GM06990 (cell line): ENCODE data around the gene APOM.

ENCODE experiments used
- DNase-seq: peaks from one replicate; pipeline ENCODE4 v3.0.0-alpha.2; 2011; ENCODE audit not compliant: insufficient read length; ENCODE audit errors: extremely low read depth
- H3K27me3 ChIP-seq: replicated peaks from 2 replicates; pipeline ENCODE4 v1.6.0; 2011; ENCODE audit warnings: low read length; ENCODE audit not compliant: control insufficient read depth, insufficient read depth
- H3K36me3 ChIP-seq: 2 replicates; pipeline ENCODE4 v1.5.1; 2011; ENCODE audit warnings: low read length; ENCODE audit not compliant: control insufficient read depth, insufficient read depth
- H3K4me3 ChIP-seq: replicated peaks from 2 replicates; pipeline ENCODE4 v1.5.1; 2011; ENCODE audit warnings: low read depth, mild to moderate bottlenecking, control low read depth, low read length
- TF ChIP-seq, protein P1 (sequence below): IDR thresholded peaks from 2 replicates; pipeline ENCODE4 v1.5.1; 2011; ENCODE audit warnings: low read length, control low read depth, mild to moderate bottlenecking, inconsistent platforms; ENCODE audit not compliant: insufficient read depth, poor library complexity, severe bottlenecking

Gene APOM

DNA sequence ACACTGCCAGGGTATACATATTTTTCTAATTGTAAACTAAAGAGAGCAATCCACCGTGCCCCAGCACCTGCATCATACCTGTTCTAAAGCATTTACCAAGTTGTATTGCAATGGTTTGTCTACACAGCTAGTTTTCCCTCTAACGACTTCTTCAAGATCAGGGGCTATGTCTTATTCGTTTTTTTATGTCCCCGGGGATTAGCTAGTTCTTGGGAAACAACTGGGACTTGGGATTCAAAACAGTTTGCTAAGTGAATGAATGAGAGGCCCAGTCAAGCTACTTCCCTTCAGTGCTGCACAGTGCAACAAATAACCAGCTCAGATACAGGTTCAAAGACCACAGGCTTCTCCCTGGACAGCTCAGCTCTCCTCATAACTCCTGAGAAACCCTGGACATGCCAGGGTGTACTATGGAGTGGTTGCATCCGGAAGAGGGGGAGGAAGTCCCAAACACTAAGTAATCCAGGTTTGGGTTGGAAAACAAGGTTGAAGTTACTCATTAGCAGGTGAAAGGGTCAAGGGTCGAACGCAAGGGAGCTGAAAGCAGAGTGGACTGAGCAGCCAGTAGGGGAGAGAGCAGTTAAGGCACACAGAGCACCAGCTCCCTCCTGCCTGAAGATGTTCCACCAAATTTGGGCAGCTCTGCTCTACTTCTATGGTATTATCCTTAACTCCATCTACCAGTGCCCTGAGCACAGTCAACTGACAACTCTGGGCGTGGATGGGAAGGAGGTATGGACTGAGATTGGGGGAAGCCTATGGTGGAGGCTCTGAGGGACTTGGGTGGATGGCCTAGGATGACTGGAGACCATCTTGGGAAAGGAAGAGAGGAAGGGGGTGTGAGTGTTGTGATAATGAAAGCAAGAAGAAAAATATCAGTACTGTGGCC, at the start of gene APOM:
APOM (plus strand) TSS at position 546 of the 889 bp plus-strand sequence; CDS start at position 619, 73 bp downstream.
- TF ChIP-seq, protein P1, sequence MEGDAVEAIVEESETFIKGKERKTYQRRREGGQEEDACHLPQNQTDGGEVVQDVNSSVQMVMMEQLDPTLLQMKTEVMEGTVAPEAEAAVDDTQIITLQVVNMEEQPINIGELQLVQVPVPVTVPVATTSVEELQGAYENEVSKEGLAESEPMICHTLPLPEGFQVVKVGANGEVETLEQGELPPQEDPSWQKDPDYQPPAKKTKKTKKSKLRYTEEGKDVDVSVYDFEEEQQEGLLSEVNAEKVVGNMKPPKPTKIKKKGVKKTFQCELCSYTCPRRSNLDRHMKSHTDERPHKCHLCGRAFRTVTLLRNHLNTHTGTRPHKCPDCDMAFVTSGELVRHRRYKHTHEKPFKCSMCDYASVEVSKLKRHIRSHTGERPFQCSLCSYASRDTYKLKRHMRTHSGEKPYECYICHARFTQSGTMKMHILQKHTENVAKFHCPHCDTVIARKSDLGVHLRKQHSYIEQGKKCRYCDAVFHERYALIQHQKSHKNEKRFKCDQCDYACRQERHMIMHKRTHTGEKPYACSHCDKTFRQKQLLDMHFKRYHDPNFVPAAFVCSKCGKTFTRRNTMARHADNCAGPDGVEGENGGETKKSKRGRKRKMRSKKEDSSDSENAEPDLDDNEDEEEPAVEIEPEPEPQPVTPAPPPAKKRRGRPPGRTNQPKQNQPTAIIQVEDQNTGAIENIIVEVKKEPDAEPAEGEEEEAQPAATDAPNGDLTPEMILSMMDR = no peak
- peaks cover 7% of the 10 kb centered on the region for H3K36me3 ChIP-seq
- DNase-seq = no peak

DNA sequence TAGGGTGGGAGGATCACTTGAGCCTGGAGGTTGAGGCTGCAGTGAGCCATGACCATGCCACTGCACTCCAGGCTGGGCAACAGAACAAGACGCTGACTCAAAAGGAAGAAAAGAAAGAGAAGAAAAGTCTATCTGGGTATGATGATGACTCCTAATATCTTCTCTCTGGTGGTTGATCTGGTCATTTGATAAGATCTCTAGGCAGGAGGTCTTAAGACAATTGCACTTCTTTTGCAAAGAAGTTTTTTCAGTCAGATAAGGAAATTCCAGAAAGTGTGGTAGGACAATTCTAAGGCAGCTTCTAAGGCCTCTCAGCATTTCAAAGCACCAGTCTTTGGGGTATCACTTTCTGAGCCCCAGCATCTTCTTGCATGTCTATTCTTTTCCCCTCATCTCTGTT, 48.4 kb upstream of the APOM start:
- no peak for DNase-seq
- H3K36me3 ChIP-seq = no peaks in the 10 kb centered on the region
- no peaks in the 10 kb centered on the region for H3K27me3 ChIP-seq
- TF ChIP-seq, protein P1 = no peak
- H3K4me3 ChIP-seq = no peak overlapping the region

More for the DNA sequence above, at the start of gene APOM:
- H3K4me3 ChIP-seq = no peak within 1 kb of the TSS
- no peaks in the 10 kb centered on the region for H3K27me3 ChIP-seq

DNA sequence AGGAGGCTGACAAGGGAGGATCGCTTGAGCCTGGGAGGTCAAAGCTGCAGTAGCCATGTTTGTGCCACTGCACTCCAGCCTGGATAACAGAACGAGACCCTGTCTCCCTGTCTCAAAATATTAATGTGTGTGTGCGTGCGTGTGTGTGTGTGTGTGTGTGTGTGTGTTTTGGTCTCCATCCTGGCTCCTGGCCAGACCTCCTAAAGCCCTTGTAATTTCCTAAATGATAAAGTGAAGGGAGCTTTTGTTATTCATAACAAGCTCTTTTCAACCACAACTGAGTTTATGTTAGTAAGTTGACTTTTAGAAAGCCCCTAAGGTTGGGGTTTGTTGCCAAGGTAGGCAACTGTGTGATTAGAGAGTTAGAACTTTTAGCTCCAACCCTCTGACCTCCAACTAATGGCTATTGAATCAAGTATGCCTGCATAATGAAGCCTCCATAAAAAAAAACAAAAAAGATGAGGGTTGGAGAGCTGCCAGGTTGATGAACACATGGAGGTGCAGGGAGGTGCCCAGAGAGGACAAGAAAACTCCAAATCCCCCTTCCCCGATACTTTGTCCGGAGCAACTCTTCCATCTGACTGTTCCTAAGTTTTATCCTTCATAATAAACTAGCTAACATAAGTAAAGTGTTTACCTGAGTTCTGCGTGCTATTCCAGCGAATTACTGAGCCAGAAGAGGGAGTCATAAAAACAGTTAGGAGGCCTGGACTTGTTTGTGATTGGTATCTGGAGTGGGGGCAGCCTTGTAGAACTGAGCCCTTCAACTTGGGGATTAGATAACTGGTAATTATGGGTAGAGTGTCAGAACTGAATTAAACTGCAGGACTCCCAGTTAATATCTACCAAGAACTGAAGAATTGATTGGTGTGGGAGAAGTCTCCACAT, 45.9 kb upstream of the APOM start:
- TF ChIP-seq, protein P1 = no peak

DNA sequence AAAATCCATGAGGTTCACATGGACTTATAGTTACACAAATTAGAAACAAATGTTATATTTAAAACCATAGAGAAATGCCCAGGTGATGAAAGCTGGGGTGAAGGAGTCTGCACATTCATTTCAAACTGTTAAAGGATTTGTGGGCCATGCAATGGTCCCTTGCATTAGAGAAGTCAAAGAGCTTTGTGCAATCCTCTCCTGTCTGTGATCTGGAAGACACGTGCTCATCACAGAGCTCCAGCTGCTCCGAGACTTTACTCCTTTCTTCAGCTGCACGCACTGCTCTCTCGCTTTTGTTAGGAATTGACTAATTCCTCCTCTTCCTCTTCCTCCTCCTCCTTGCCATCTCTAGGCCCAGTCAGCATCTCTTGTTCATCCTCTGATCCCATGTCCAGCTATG, 44.7 kb upstream of the APOM start:
- Histone ChIP-seq H3K27me3 (no peaks in the 10 kb centered on the region), H3K4me3 (no peak overlapping the region), H3K36me3 (no peaks in the 10 kb centered on the region)
- TF ChIP-seq, protein P1 = no peak
- DNase-seq = no peak

More for the DNA sequence above, 45.9 kb upstream of the APOM start:
- H3K27me3 ChIP-seq = no peaks in the 10 kb centered on the region
- H3K4me3 ChIP-seq = no peak overlapping the region
- DNase-seq = no peak
- no peaks in the 10 kb centered on the region for H3K36me3 ChIP-seq

DNA sequence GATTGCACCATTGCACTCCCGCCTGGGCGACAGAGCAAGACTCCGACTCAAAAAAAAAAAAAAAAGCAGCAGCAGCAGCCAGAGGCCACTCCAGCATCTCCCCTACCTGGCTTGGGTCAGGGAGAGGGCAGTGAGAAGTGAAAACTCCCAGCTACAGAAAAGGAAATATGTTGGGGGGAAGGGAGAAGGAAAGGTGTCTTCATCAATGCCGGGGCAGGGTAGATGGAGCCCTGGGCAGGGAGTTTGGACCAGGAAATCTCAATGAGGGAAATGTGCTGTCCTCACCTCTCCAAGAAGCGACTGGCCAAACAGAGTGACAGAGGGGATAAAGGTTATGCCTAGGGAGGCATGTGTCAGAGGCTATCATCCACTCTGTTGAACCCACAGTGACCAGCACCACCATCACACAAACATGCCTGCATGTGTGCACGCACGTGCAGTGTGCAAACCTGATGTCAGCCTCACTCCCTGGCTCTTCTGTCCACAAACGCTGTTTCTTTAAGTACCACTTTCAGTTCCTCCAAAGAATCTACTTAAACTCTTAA, 41.5 kb upstream of the APOM start:
- Histone ChIP-seq H3K36me3 (no peaks in the 10 kb centered on the region), H3K4me3 (no peak overlapping the region), H3K27me3 (no peaks in the 10 kb centered on the region)
- TF ChIP-seq, protein P1 = no peak
- no peak for DNase-seq
